Caco-2 (cell line): ENCODE results near the gene HSD11B2. TPM values are rescaled to one million over a fixed set of nuclear protein-coding genes. Genes with fewer than 3 reads are reported as not detected.

Experiments used
- BruUV-seq: library from RNA; stranded (reverse); fragments of 400-500 nt; replicated peaks from 2 replicates; lab custom pipeline; 2021; lab: Mats Ljungman, UMichigan
- CTCF ChIA-PET: fragments of 300-600 bp; sonication (Branson Sonifier 250); formaldehyde crosslinking; loops from one replicate; lab custom pipeline; 2022; ENCODE audit warnings: antibody characterized with exemption; lab: Charles Lee
- POLR2A ChIA-PET: fragments of 300-600 bp; sonication (Branson Sonifier 250); formaldehyde crosslinking; loops from one replicate; lab custom pipeline; 2022; ENCODE audit warnings: antibody characterized with exemption; lab: Charles Lee
- DNase-seq, 2 experiments: peaks; one replicate each; pipeline versions ENCODE4 v3.0.0 to v3.0.0-alpha.2; 2020 to 2022
- H3K27me3 ChIP-seq: replicated peaks from 2 replicates; pipeline ENCODE4 v1.6.0; 2011; ENCODE audit warnings: low read length; ENCODE audit not compliant: control insufficient read depth, insufficient read depth
- H3K36me3 ChIP-seq: 2 replicates; pipeline ENCODE4 v1.5.1; 2011; ENCODE audit warnings: low read length; ENCODE audit not compliant: control insufficient read depth, insufficient read depth
- H3K4me1 ChIP-seq: fragments of 250-450 bp; sonication (Bioruptor Pico); 2 replicates; pipeline ENCODE4 v1.5.1; 2020; ENCODE audit warnings: mild to moderate bottlenecking
- H3K4me3 ChIP-seq: 2 replicates; pipeline ENCODE4 v1.5.1; 2011; ENCODE audit warnings: low read depth, mild to moderate bottlenecking, control low read depth, low read length
- H3K9me3 ChIP-seq: fragments of 250-450 bp; sonication (Bioruptor Pico); 2 replicates; pipeline ENCODE4 v1.5.1; 2020; ENCODE audit warnings: mild to moderate bottlenecking, moderate library complexity
- H3K27ac Mint-ChIP-seq: one replicate; pipeline ENCODE4 v1.8.0; 2022; ENCODE audit warnings: mixed read lengths; ENCODE audit not compliant: unreplicated experiment
- H3K27me3 Mint-ChIP-seq: one replicate; pipeline ENCODE4 v1.8.0; 2022; ENCODE audit warnings: mixed read lengths; ENCODE audit not compliant: insufficient read depth, unreplicated experiment
- H3K36me3 Mint-ChIP-seq: one replicate; pipeline ENCODE4 v1.8.0; 2022; ENCODE audit warnings: mild to moderate bottlenecking, mixed read lengths; ENCODE audit not compliant: insufficient read depth, unreplicated experiment
- H3K4me1 Mint-ChIP-seq: one replicate; pipeline ENCODE4 v1.8.0; 2022; ENCODE audit warnings: low read depth, mixed read lengths; ENCODE audit not compliant: unreplicated experiment
- H3K4me3 Mint-ChIP-seq: one replicate; pipeline ENCODE4 v1.8.0; 2022; ENCODE audit warnings: mild to moderate bottlenecking, moderate library complexity, mixed read lengths; ENCODE audit not compliant: unreplicated experiment
- H3K9me3 Mint-ChIP-seq: one replicate; pipeline ENCODE4 v1.8.0; 2022; ENCODE audit warnings: mixed read lengths; ENCODE audit not compliant: unreplicated experiment
- CTCF ChIP-seq, 2 experiments: fragments of 200-600 bp in 1 of 2; IDR thresholded peaks; 1 replicate in 1 of 2; 2 replicates in 1 of 2; pipeline versions ENCODE4 v1.5.1 to v1.8.0; 2011 to 2022; ENCODE audit warnings: antibody characterized with exemption in 1 of 2, control low read depth in 1 of 2, inconsistent platforms in 1 of 2, low read depth in 1 of 2, low read length in 1 of 2, mild to moderate bottlenecking in 1 of 2, moderate library complexity in 1 of 2; ENCODE audit not compliant: insufficient read depth in 1 of 2, severe bottlenecking in 1 of 2, unreplicated experiment in 1 of 2
- intact Hi-C: fragments of 100-400 bp; cut with micrococcal nuclease; formaldehyde crosslinking; loops from one replicate; pipeline ENCODE4 v1.10.0; 2022; ENCODE audit not compliant: unreplicated experiment
- total RNA-seq: library from RNA; stranded (reverse); gene quantifications from 2 replicates; pipeline ENCODE4 v1.2.3, GENCODE V29; 2022

The HSD11B2 gene
- total RNA-seq, 1 experiment from 2014 or later: 11.3 TPM

GRCh38 chr16:67458121-67458641 lies 27.3 kb downstream of the HSD11B2 start:
- H3K4me3 Mint-ChIP-seq: no peak overlapping the region
- no peak overlapping the region for H3K27ac Mint-ChIP-seq
- ChIA-PET CTCF (interaction anchor here (0.7 to 2.0 kb wide), 2 partner anchors 27 to 30 kb away, joined by 3 to 8 read pairs; partner anchors contain the start of gene HSD11B2), POLR2A (no interaction called here)
- intact Hi-C loops: no loop called here
- H3K36me3 Mint-ChIP-seq: peaks cover 8% of the 10 kb centered on the region
- Histone ChIP-seq H3K27me3 (no peaks in the 10 kb centered on the region), H3K36me3 (no peaks in the 10 kb centered on the region), H3K4me3 (no peak overlapping the region), H3K9me3 (no peaks in the 10 kb centered on the region), H3K4me1 (no peaks in the 10 kb centered on the region)
- no TSS peak for BruUV-seq
- H3K9me3 Mint-ChIP-seq: no peaks in the 10 kb centered on the region
- no peaks in the 10 kb centered on the region for H3K4me1 Mint-ChIP-seq
- no peaks in the 10 kb centered on the region for H3K27me3 Mint-ChIP-seq
- no peak for DNase-seq
- TF ChIP-seq CTCF (IDR thresholded peaks at IDR 0.05; ENCODE audit: insufficient read depth in 1 of 2, low read depth in 1 of 2, low read length in 1 of 2, severe bottlenecking in 1 of 2, unreplicated experiment in 1 of 2): no peak

GRCh38 chr16:67459066-67459860 lies 28.3 kb downstream of the HSD11B2 start:
- H3K36me3 Mint-ChIP-seq: peaks cover 8% of the 10 kb centered on the region
- no peak overlapping the region for H3K4me3 ChIP-seq
- no peaks in the 10 kb centered on the region for H3K4me1 Mint-ChIP-seq
- no peak overlapping the region for H3K4me3 Mint-ChIP-seq
- no TSS peak for BruUV-seq
- intact Hi-C loops: no loop called here
- no peaks in the 10 kb centered on the region for H3K27me3 ChIP-seq
- CTCF ChIA-PET: no interaction called here
- H3K9me3 ChIP-seq: no peaks in the 10 kb centered on the region
- DNase-seq: no peak
- H3K36me3 ChIP-seq: no peaks in the 10 kb centered on the region
- POLR2A ChIA-PET: no interaction called here
- H3K9me3 Mint-ChIP-seq: no peaks in the 10 kb centered on the region
- H3K27ac Mint-ChIP-seq: no peak overlapping the region
- TF ChIP-seq CTCF (IDR thresholded peaks at IDR 0.05; ENCODE audit: insufficient read depth in 1 of 2, low read depth in 1 of 2, low read length in 1 of 2, severe bottlenecking in 1 of 2, unreplicated experiment in 1 of 2): no peak
- no peaks in the 10 kb centered on the region for H3K4me1 ChIP-seq
- no peaks in the 10 kb centered on the region for H3K27me3 Mint-ChIP-seq

GRCh38 chr16:67459861-67460150 lies 28.9 kb downstream of the HSD11B2 start:
- H3K27me3 Mint-ChIP-seq: no peaks in the 10 kb centered on the region
- CTCF ChIA-PET: no interaction called here
- intact Hi-C loops: no loop called here

More at GRCh38 chr16:67459861-67460150, 28.9 kb downstream of the HSD11B2 start:
- DNase-seq: no peak
- H3K4me3 ChIP-seq: no peak overlapping the region
- BruUV-seq: no TSS peak
- POLR2A ChIA-PET: no interaction called here
- H3K27me3 ChIP-seq: no peaks in the 10 kb centered on the region
- Mint-ChIP-seq H3K4me3 (no peak overlapping the region), H3K9me3 (no peaks in the 10 kb centered on the region), H3K27ac (no peak overlapping the region), H3K36me3 (peaks cover 8% of the 10 kb centered on the region), H3K4me1 (no peaks in the 10 kb centered on the region)
- H3K4me1 ChIP-seq: no peaks in the 10 kb centered on the region
- TF ChIP-seq CTCF (IDR thresholded peaks at IDR 0.05; ENCODE audit: insufficient read depth in 1 of 2, low read depth in 1 of 2, low read length in 1 of 2, severe bottlenecking in 1 of 2, unreplicated experiment in 1 of 2): no peak
- no peaks in the 10 kb centered on the region for H3K36me3 ChIP-seq
- no peaks in the 10 kb centered on the region for H3K9me3 ChIP-seq
